Adipose tissue (tissue), 3 donors: ENCODE measurements around the gene CD276. TPM values are rescaled to one million over a fixed set of nuclear protein-coding genes. Genes with fewer than 3 reads are reported as not detected.
"Not testable (repeated sequence)": the region's sequence is repeated elsewhere in the genome, so short reads cannot be mapped to it uniquely, and the experiment has no call there.

Source experiments
- H3K27ac ChIP-seq: one replicate; pipeline ENCODE4 v1.5.1; 2013; ENCODE audit warnings: low read depth, low read length
- WGBS, 3 donors: extraction: QIAGEN DNeasy Blood & Tissue Kit; methylation state at CpG; one replicate each; pipeline ENCODE4 v1.1.7; 2013; 5-methylcytosine and 5-hydroxymethylcytosine counted together
- polyA plus RNA-seq, 3 donors: library from polyadenylated mRNA; stranded (reverse); fragments of 200-250 nt; gene quantifications; one replicate each; pipeline ENCODE4 v1.2.3, GENCODE V29; 2013
- donor health status: healthy with polysubstance abuse.
- donor health status: Bipolar disorder and iron deficiency.
- donor health status: healthy.

The CD276 gene
- 10 to 100 TPM; 20.6 to 36.5 (median 32.2) TPM for polyA plus RNA-seq

- WGBS, 3 donors = 0 to 1% (median 1%) methylated on average over 28 to 69 of the region's 69 CpGs
- no peak within 1 kb of the TSS for H3K27ac ChIP-seq
These were observed at the start of gene CD276 for GRCh38 chr15:73683777-73684580. Gene CD276, plus strand, starts transcription at chr15:73684383. Its CDS starts 15,257 bp downstream, at chr15:73699640.

GRCh38 chr15:73637527-73637926, 46.7 kb upstream of the CD276 start:
- H3K27ac ChIP-seq = no peak overlapping the region
- WGBS, 3 donors = 32 to 55% (median 52%) methylated on average over 2 of the region's 2 CpGs

- 73 to 77% (median 75%) methylated on average over 5 of the region's 5 CpGs for WGBS, 3 donors
- not testable (repeated sequence) for H3K27ac ChIP-seq
These were observed 44.7 kb upstream of the CD276 start for GRCh38 chr15:73639464-73639863.

DNA sequence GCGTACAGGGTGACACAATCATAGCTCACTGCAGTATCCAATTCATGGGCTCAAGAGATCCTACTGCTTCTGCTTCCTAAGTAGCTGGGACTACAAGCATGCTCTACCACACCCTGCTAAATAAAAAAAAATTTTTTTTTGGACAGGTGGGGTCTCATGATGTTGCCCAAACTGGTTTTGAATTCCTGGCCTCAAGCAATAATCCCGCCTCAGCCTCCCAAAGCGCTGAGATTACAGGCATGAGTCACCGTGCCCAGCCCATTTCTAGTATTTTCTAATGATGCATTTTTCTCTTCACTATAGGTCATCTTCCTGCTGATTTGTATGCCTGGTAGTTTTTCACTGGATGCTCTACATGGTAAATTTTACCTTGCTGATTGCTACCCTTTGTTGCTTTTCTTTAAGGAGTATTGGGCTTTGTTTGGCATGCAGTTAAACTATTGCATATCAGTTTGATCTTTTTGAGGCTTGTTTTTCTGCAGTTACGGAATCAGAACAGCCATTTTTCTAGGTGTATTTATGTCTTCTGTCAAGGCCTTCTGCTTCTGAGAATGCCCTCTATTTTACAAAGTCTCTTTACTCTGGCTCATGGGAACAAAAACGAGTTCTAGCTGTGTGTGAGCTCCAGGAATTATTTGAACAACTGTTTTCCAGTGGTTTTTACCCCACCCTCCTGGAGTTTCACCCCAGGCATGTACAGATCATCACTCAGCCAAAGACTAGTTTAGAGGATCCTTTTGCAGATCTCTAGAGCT, 36.7 kb upstream of the CD276 start:
- WGBS, 3 donors = 70 to 75% (median 75%) methylated on average over 6 of the region's 6 CpGs
- H3K27ac ChIP-seq = no peak overlapping the region

- no peak overlapping the region for H3K27ac ChIP-seq
- 84 to 90% (median 88%) methylated on average over 2 of the region's 2 CpGs for WGBS, 3 donors
These were observed 36.2 kb upstream of the CD276 start for GRCh38 chr15:73648014-73648295.

DNA sequence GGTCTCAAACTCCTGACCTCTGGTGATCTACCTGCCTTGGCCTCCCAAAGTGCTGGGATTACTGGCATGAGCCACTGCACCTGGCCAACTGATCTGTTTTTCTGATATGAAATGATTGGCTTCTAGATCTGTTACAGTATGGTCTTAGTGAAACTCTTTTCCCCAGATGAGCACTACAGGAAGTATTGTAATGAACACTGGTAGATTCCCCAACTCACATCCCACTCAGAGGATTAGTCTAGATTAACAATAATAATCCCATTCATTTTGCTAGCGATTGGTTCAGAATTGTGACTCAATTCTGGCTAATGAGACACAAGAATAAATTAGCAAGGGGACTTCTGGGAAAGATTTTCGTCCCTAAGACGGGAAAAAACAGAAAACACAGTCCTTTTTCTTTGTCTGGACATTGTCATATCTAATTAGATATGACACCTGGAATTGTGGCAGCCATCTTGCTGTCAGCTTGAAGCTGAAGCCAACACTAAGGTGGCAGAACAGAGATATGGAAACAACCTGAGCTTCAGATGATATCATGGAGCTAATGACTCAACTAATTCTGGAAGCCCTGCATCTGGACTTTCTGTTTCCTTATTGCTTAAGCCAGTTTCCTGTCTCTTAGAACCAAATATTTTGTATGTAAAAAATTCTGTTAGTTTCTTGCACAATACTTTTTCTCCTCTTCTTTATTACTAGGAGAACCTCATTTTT, 33.6 kb upstream of the CD276 start:
- WGBS, 3 donors = 42 to 66% (median 49%) methylated on average over 3 of the region's 3 CpGs
- no peak overlapping the region for H3K27ac ChIP-seq

DNA sequence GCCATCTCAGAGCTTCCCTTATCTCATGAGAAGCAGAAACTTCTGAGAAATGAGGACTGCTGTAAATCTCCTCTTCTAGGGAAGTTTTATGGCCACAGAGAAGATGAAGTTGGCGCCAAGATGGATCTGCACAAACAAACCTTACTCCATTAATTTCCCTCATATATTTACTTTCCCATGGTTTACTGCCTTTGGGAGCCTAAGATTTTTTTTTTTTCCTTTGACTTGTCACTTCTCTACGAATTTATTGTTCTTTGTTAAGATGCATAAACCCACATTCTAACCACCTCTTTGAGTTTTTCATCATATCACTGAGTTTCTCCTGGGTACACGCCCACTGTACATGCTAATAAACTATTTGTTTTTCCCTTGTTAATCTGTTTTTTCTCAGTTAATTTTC, 29.5 kb upstream of the CD276 start:
- 55 to 68% (median 62%) methylated on average over 3 of the region's 3 CpGs for WGBS, 3 donors
- no peak overlapping the region for H3K27ac ChIP-seq

DNA sequence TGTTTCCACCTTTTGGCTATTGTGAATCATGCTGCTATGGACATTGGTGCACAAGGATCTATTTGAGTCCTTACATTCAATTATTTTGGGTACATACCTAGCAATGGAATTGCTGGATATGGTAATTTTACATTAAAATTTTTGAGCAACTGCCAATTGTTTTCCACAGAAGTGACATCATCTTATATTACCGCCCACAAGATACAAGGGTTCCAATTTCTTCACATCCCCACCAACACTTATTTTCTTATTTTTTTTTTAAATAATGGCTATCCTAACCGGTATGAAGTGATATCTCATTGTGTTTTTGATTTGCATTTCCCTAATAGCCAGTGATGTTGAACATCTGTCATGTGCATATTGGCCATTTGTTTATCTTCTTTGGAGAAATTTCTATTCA, 28.5 kb upstream of the CD276 start:
- H3K27ac ChIP-seq = no peak overlapping the region
- WGBS, 3 donors = 48 to 76% (median 58%) methylated on average over 2 of the region's 2 CpGs

- H3K27ac ChIP-seq = no peak overlapping the region
- WGBS, 3 donors = 81 to 97% (median 92%) methylated on average over 1 of the region's 1 CpG
These were observed 25.5 kb upstream of the CD276 start for GRCh38 chr15:73658645-73659044.

GRCh38 chr15:73660455-73660854, 23.7 kb upstream of the CD276 start:
- H3K27ac ChIP-seq = no peak overlapping the region

- 88 to 97% (median 92%) methylated on average over 1 of the region's 1 CpG for WGBS, 3 donors
- H3K27ac ChIP-seq = no peak overlapping the region
These were observed 9.6 kb upstream of the CD276 start for GRCh38 chr15:73674587-73674986.

GRCh38 chr15:73677146-73677607, 7.0 kb upstream of the CD276 start:
- no peak overlapping the region for H3K27ac ChIP-seq
- WGBS, 3 donors = 42 to 47% (median 47%) methylated on average over 5 of the region's 5 CpGs

GRCh38 chr15:73677733-73678132, 6.5 kb upstream of the CD276 start:
- 57 to 78% (median 66%) methylated on average over 2 of the region's 2 CpGs for WGBS, 3 donors
- H3K27ac ChIP-seq = no peak overlapping the region

DNA sequence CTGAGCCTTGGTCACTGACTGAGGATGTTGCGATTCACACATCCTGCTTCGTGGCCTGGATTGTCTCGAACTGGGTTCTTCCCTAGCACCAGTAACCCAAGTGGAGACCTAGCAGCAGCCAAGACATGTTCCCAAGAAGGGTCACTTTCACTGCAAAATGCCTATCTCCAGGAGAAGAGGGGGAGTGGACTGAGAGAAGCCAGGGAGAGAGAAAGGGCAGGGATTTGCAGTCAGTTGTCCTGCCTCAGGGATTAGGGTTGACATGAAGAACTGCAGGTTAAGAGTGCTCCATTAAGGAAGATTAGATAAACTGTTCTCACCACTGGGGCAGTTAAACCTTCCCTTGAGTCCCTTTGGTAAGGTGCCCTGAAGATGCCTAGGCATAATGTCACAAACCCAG, 5.7 kb upstream of the CD276 start:
- H3K27ac ChIP-seq = no peak overlapping the region
- 47 to 77% (median 57%) methylated on average over 3 of the region's 3 CpGs for WGBS, 3 donors

DNA sequence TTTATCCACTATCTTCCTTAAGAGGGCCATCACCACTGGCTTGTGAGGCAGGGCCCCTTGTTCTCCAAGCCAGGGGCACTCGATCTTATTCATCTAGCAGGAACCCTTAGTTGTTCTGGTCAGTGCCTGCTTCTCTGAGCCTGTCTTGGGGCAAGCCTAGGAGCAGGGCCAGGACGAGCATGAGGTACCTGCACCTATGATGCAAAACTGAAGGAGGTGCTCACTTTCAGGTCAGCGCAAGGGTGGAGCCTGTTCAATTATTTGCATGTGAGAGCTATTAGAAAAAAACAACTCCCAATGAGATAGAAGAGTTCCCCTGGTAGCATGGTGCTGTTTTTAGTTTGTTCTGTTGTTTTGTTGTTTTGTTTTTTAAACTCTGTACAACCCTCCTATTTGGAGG, 5.0 kb upstream of the CD276 start:
- WGBS, 3 donors = 85 to 92% (median 86%) methylated on average over 3 of the region's 3 CpGs
- no peak overlapping the region for H3K27ac ChIP-seq

GRCh38 chr15:73679964-73680363, 4.2 kb upstream of the CD276 start:
- 91 to 94% (median 94%) methylated on average over 6 of the region's 6 CpGs for WGBS, 3 donors
- H3K27ac ChIP-seq = no peak overlapping the region

GRCh38 chr15:73680549-73680948, 3.6 kb upstream of the CD276 start:
- H3K27ac ChIP-seq = no peak overlapping the region
- 88 to 91% (median 90%) methylated on average over 2 of the region's 2 CpGs for WGBS, 3 donors

DNA sequence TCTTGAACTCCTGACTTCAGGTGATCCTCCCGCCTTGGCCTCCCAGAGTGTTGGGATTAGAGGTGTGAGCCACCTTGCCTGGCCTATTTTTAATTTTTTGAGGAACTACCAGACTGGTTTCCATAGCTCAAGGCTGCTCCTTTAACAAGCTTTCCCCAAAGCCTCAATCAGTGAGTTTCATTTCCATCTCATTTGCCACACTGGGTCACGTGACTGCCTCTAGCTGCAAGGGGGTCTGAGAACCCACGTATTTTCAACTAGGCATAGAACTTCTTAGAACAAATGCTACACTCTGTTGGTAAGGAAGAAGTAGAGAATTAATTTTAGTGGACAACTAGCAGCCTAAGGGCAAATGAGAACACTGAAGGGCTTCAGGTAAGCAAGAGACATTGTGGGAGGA, 3.1 kb upstream of the CD276 start:
- WGBS, 3 donors = 66 to 75% (median 67%) methylated on average over 3 of the region's 3 CpGs
- H3K27ac ChIP-seq = no peak overlapping the region

- H3K27ac ChIP-seq = no peak overlapping the region
These were observed 2.2 kb upstream of the CD276 start for GRCh38 chr15:73681856-73682599.

More at GRCh38 chr15:73681856-73682599, 2.2 kb upstream of the CD276 start:
- WGBS, 3 donors = 61 to 77% (median 77%) methylated on average over 3 of the region's 3 CpGs
